SHP77 (cell line): ENCODE results near the gene GUCY2D.
"Not testable (repeated sequence)": the region's sequence is repeated elsewhere in the genome, so short reads cannot be mapped to it uniquely, and the experiment has no call there.

Source experiments
- DNase-seq, 2 experiments: peaks; one replicate each; lab custom pipeline; 2025; lab: John Stamatoyannopoulos, UW

GUCY2D gene

GRCh38 chr17:8016632-8017424 lies 14.4 kb downstream of the GUCY2D start:
- DNase-seq, result peak; percentile 53 to 64

GRCh38 chr17:8018436-8018835 lies 16.0 kb downstream of the GUCY2D start:
- DNase-seq, result no peak

GRCh38 chr17:8019166-8019565 lies 16.8 kb downstream of the GUCY2D start:
- DNase-seq, result no peak

- peak in 1 of 2 experiments; percentile 26 for DNase-seq
Observed at GRCh38 chr17:8019665-8020650, 17.5 kb downstream of the GUCY2D start.

GRCh38 chr17:8020776-8021564 lies 18.6 kb downstream of the GUCY2D start:
- no peak for DNase-seq

- DNase-seq, result no peak
Observed at GRCh38 chr17:8021565-8022359, 19.3 kb downstream of the GUCY2D start.

GRCh38 chr17:8022360-8023003 lies 20.1 kb downstream of the GUCY2D start:
- DNase-seq, result no peak

GRCh38 chr17:8024161-8024560 lies 21.7 kb downstream of the GUCY2D start:
- not testable (repeated sequence) for DNase-seq

GRCh38 chr17:8025176-8025911 lies 22.9 kb downstream of the GUCY2D start:
- DNase-seq, result no peak

- no peak for DNase-seq
Observed at GRCh38 chr17:8029121-8029520, 26.7 kb downstream of the GUCY2D start.

GRCh38 chr17:8031261-8031661 lies 28.8 kb downstream of the GUCY2D start:
- no peak for DNase-seq

GRCh38 chr17:8031950-8032349 lies 29.5 kb downstream of the GUCY2D start:
- DNase-seq, result no peak

- no peak for DNase-seq
Observed at GRCh38 chr17:8032442-8032841, 30.0 kb downstream of the GUCY2D start.

- no peak for DNase-seq
Observed at GRCh38 chr17:8038954-8039610, 36.7 kb downstream of the GUCY2D start, which contains the start of gene ALOX15B. Gene ALOX15B (plus strand): TSS chr17:8039059. CDS start chr17:8039156, 97 bp downstream.

GRCh38 chr17:8039611-8040168 lies 37.3 kb downstream of the GUCY2D start:
- DNase-seq, result no peak

- peak; percentile 68 to 81 for DNase-seq
Observed at GRCh38 chr17:8041249-8041928, 39.0 kb downstream of the GUCY2D start.

- no peak for DNase-seq
Observed at GRCh38 chr17:8041979-8042378, 39.6 kb downstream of the GUCY2D start.
